ENCODE data around the gene LCNL1.

The LCNL1 gene

GRCh38 chr9:137011907-137012675 lies 29.3 kb downstream of the LCNL1 start:
- no peak for DNase-seq (ENCODE audit: low read depth in 2 of 2)

DNA sequence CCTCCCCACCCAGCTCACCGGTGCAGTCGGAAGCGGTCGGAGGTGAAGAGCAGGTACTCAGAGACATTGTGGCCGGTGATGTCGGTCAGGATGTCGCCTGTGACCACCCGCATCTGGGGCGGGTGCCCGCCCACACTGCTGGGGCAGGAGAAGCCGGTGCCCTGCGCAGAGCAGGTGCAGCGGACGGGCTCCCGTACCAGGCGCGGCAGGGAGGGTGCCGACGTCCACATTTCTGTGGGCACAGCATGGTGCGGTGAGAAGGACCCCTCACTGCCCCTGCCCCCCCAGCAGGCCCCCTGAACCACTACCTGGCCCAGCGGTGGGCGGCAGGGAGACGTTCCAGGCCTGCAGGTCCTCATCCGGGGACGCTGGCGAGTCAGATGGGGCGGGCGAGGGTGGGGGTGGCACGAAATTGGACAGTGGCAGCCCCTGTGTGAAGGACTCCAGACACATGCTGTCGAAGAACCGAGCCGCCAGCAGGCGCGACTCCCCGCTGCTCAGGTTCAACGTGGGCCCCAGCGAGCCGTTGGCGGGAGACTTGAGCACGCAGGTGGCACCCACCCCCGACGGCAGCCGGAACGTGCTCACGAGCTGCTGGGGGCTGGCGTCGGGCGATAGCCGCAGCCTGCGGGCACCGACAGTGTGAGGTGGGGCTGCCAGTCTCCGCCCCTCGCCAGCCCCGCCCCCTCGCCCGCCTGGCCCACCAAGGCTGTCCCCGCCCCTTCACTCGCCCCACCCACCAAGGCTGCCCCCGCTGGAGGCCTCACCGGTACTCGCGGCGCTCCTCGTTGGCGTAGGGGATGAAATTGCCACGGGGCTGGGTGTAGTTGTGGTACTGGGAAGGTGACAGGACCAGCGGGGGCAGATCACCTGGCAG lies 30.1 kb downstream of the LCNL1 start:
- DNase-seq (ENCODE audit: low read depth in 2 of 2): no peak

DNA sequence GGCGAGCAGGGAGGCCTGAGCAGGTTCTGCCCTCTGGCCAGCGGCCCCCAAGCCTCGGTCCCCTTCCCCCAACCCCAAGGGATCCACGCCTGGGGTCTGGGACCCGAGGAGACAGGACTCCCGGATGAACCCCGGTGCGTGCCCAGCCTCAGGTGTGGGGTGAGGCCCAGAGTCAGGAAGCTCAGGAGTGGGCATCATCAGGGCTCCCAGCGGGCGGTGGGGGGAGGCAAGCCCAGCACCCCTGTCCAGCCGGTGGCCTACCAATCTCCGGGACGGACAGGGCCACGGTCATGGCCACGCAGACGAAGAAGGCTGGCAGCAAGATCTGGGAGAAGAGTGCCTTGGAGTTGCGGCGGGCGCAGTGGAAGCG lies 30.8 kb downstream of the LCNL1 start:
- no peak for DNase-seq (ENCODE audit: low read depth in 2 of 2)

GRCh38 chr9:137014166-137014565 lies 31.4 kb downstream of the LCNL1 start:
- no peak for DNase-seq (ENCODE audit: low read depth in 2 of 2)

DNA sequence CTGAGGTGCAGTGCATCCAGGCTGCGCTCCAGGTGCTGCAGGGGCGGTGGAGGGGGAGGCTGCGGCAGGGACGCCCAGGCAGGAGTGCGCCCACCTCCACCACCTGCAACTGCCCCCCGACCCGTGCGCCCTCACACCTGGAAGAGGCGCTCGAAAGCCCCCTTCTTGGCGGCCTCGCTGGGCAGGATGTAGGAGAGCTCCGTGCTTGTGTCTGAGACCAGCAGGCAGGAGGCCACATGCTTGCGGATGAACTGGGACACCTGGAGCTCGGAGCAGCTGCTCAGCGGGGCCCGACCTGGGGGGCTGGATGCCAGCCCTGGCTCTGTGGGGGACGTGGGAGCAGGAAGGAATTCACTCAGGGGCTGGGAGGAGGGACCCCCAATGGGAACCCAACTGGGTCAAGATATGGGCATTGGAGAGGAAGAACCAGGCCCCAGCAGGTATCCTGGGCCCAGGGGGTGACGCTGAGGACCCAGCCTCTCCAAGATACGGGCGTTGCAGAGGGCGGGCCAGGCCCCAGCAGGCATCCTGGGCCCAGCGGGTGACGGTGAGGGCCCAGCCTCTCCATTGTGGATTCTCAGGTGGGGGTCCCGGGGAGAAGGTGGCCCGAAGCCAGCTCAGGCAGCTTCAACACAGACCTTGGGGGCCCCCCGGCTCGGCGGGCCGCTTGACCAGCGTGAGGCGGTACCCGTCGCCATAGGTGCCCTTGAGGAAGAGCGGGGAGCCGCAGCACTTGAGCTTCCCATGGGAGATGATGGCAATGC lies 32.2 kb downstream of the LCNL1 start:
- no peak for DNase-seq (ENCODE audit: low read depth in 2 of 2)

DNA sequence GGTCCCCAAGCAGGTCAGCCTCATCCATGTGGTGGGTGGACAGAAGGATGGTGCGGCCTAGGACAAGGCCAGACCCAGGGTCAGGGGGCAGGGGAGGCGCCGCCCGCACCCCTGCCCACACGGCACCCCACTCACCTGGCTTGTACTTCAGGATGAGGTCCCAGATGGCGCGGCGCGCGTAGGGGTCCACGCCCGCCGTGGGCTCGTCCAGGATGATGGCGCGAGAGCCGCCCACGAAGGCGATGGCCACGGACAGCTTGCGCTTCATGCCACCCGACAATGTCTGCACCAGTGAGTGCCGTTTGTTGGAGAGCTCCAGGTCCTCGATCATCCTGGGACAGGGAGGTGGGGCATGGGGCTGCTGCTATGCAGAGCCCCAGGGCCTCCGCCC lies 32.7 kb downstream of the LCNL1 start:
- no peak for DNase-seq (ENCODE audit: low read depth in 2 of 2)

- DNase-seq (ENCODE audit: low read depth in 2 of 2): no peak
Observed at GRCh38 chr9:137015976-137016375, 33.2 kb downstream of the LCNL1 start.

DNA sequence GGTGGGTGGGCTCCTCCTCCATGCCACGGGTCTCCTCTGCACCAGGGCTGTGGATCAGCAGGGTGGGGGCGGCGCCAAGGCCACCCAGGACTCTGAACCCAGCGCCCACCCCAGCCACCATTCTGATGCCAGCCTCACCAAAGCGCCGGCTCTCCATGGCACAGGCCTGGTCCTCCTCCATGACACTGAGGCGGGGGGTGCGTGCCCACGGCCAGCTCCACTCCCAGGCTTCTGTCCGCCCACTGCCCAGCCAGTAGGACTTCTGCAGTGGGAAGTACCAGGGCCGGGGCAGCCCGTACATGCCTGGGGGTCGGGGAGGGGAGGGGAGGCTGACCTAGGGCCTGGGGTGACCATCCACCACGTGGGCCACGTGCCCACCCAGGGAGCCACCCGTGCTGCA lies 33.6 kb downstream of the LCNL1 start:
- DNase-seq (ENCODE audit: low read depth in 2 of 2): no peak

DNA sequence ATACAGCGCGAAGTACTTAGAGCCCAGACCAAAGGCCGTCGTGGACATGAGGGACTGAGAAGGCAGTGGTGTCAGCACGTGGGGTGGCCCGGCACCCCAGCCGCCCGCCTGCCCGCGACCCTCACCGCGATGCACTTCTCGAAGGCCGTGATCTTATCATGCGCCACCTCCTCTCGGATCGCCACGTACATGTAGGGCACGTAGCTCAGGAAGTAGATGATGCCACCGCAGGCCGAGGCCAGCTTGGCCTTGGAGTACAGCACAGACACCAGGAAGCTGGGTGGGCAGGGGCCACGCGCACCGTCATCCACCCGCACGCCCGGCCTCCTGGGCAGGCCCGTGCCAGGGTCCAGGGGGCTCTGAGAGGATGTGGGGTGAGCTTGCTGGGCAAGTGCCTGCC lies 34.3 kb downstream of the LCNL1 start:
- DNase-seq (ENCODE audit: low read depth in 2 of 2): no peak

DNA sequence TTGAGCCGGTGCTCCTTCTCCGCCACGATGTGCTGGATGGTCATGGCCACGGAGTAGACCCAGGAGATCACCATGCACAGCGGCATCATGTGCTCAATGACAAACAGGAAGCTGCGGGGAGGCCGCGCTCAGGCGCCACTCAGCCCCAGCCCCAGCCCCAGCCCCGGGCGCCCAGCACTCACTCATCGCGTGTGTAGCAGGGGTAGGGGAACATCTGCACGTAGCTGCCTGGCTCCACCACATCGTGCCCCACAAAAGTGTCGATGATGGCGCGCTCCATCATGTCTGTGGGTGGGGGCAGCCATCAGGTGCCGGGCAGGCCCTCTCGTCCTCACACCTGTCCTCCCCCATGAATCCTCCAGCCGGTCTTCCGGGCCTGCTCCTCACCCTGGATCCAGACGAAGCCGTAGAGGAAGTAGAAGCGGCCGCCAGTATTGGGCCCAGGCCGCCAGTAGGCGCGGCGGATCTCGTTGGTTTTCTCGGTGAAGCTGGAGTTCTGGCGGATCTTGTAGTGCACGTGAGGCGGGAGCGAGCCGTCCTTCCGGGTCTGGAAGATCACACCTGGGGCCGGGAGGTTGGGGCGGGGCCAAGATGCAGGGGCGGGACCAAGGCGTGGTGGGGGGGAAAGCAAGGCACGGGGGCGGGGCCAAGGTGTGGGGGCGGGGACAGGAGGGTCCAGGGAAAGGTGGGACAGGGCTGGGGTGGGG lies 35.2 kb downstream of the LCNL1 start:
- DNase-seq (ENCODE audit: low read depth in 2 of 2): no peak

- no peak for DNase-seq (ENCODE audit: low read depth in 2 of 2)
Observed at GRCh38 chr9:137018761-137019559, 36.2 kb downstream of the LCNL1 start.

DNA sequence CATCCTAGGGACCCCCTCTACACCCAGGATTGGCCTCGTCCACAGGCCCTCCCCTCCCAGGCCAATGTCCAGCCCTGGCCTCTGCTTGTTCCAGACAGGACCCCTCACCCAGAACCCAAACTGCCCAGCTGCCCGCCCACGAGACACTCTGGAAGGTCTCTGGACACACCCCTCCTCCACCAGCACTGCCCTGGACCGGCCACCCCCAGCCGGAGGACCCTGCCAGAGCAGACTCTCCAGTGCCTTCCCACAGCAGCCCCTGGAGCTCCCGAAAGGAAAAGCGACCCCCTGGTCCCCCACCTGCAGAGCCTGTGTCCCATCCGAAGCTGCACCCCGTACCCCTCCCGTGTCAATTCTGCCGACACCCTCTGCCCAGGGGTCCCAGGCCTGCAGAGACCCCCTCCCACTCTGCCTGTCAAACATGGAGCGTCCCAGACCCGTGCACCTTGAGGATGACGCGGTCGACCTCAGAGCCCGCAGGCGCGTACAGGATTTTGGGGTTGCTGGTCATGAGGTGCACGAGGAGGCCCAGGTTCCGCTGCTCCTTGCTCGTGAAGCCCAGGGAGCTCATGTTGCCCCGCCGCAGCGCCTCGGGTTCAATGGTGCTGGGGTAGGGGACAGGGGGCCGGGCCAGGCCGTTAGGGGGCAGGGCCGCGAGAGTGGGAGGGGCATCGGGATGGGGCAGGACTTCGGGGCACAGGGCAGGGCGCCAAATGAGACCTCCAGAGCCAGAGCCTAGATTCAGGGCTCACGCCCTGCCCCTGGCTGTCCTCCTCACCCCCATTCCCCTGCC lies 37.3 kb downstream of the LCNL1 start:
- DNase-seq (ENCODE audit: low read depth in 2 of 2): no peak

- no peak for DNase-seq (ENCODE audit: low read depth in 2 of 2)
Observed at GRCh38 chr9:137020771-137021567, 38.2 kb downstream of the LCNL1 start.

- no peak for DNase-seq (ENCODE audit: low read depth in 2 of 2)
Observed at GRCh38 chr9:137021568-137021978, 38.8 kb downstream of the LCNL1 start.

- DNase-seq (ENCODE audit: low read depth in 2 of 2): no peak
Observed at GRCh38 chr9:137021979-137022661, 39.3 kb downstream of the LCNL1 start.

GRCh38 chr9:137022662-137023008 lies 39.8 kb downstream of the LCNL1 start:
- DNase-seq (ENCODE audit: low read depth in 2 of 2): no peak

DNA sequence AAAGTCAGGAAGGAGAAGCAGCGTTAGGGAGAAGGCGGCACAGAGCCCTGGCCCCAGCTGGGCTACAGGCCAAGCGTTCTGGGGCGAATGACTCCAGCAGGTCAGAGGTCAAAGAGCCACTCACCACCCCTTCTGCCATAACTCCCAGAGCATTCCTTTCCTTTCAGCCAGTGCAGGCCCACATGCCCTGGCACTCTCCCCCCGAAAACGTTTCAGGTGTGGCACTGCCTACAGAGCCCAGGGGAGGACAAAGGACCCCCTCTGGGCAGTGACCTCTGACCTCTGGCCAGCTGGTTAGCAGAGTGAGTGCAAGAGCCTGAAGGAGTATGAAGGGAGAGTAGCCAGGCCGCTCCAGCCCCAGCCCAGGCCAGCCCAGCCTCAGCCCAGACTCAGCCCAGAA lies 40.4 kb downstream of the LCNL1 start:
- DNase-seq (ENCODE audit: low read depth in 2 of 2): no peak

- no peak for DNase-seq (ENCODE audit: low read depth in 2 of 2)
Observed at GRCh38 chr9:137023583-137023991, 40.8 kb downstream of the LCNL1 start.

GRCh38 chr9:137025517-137025966 lies 42.7 kb downstream of the LCNL1 start:
- DNase-seq (ENCODE audit: low read depth in 2 of 2): no peak

Measured in fibroblast of skin of left quadriceps (primary cell).